K562 (cell line): Measurements from ENCODE around the gene KBTBD2. TPM values are rescaled to one million over a fixed set of nuclear protein-coding genes. Genes with fewer than 3 reads are reported as not detected.

ENCODE experiments used
- CBX3 ChIP-seq, 2 experiments: IDR thresholded peaks; 1 replicate in 1 of 2; 2 replicates in 1 of 2; pipeline ENCODE4 v1.6.1; 2012; ENCODE audit warnings: inconsistent platforms in 2 of 2, low read length in 2 of 2, borderline replicate concordance in 1 of 2, control low read depth in 1 of 2
- CREM ChIP-seq: IDR thresholded peaks from 2 replicates; pipeline ENCODE4 v1.6.1; 2014; ENCODE audit warnings: antibody characterized with exemption, low read depth
- FOXJ2 ChIP-seq: fragments of 200-800 bp; sonication (Bioruptor generic); IDR thresholded peaks from 2 replicates; pipeline ENCODE4 v1.6.1; 2016; ENCODE audit warnings: missing genetic modification characterization, missing compliant biosample characterization
- FOXP1 ChIP-seq: sonication (generic); formaldehyde crosslinking; IDR thresholded peaks from 2 replicates; pipeline ENCODE4 v1.8.0; 2022; ENCODE audit warnings: mild to moderate bottlenecking, missing genetic modification reagents
- HMGN3 ChIP-seq: IDR thresholded peaks from 2 replicates; pipeline ENCODE4 v1.6.1; 2011; ENCODE audit warnings: borderline replicate concordance, low read depth, mild to moderate bottlenecking, mixed read lengths, low read length; ENCODE audit not compliant: insufficient read length; ENCODE audit errors: extremely low read depth
- MBD2 ChIP-seq: sonication (generic); IDR thresholded peaks from 2 replicates; pipeline ENCODE4 v1.6.1; 2016; ENCODE audit warnings: low read depth, borderline replicate concordance
- MYBL2 ChIP-seq, 2 experiments: fragments of 450-650 bp in 1 of 2; sonication (generic) in 1 of 2; formaldehyde crosslinking in 1 of 2; IDR thresholded peaks; 2 replicates each; pipeline versions ENCODE4 v1.6.1 to v1.8.1; 2017 to 2022; ENCODE audit warnings: borderline replicate concordance in 1 of 2, inconsistent platforms in 1 of 2, low read depth in 1 of 2, mild to moderate bottlenecking in 1 of 2, missing genetic modification reagents in 1 of 2, moderate library complexity in 1 of 2
- NR3C1 ChIP-seq: sonication (generic); formaldehyde crosslinking; IDR thresholded peaks from 2 replicates; pipeline ENCODE4 v1.8.1; 2022; ENCODE audit warnings: missing genetic modification reagents
- POLR2AphosphoS2 ChIP-seq: IDR thresholded peaks from 2 replicates; pipeline ENCODE4 v1.6.1; 2012; ENCODE audit warnings: low read length, improper control_type of control experiment
- POLR2G ChIP-seq: fragments of 200-400 bp; formaldehyde crosslinking; IDR thresholded peaks from 2 replicates; pipeline ENCODE4 v1.6.1; 2017; ENCODE audit warnings: low read depth, mild to moderate bottlenecking, antibody characterized with exemption, low read length, moderate library complexity
- PTBP1 ChIP-seq: fragments of 200-400 bp; formaldehyde crosslinking; IDR thresholded peaks from 2 replicates; pipeline ENCODE4 v1.6.1; 2017; ENCODE audit warnings: low read depth, low read length
- SETDB1 ChIP-seq: IDR thresholded peaks from one replicate; pipeline ENCODE4 v1.6.1; 2012; ENCODE audit warnings: low read length, control low read depth, inconsistent platforms
- SMAD4 ChIP-seq: fragments of 250-450 bp; sonication (Bioruptor Pico); conservative IDR thresholded peaks from 2 replicates; pipeline ENCODE4 v1.8.0; 2021; ENCODE audit warnings: inconsistent platforms, mild to moderate bottlenecking, moderate library complexity
- TEAD1 ChIP-seq, 2 experiments: fragments of 450-650 bp in 1 of 2; sonication (generic) in 1 of 2; formaldehyde crosslinking; IDR thresholded peaks; 2 replicates each; pipeline versions ENCODE4 v1.4.0 to v1.8.0; 2020 to 2022; ENCODE audit warnings: mild to moderate bottlenecking in 2 of 2, missing genetic modification reagents in 1 of 2
- U2AF1 ChIP-seq: fragments of 200-400 bp; formaldehyde crosslinking; optimal IDR thresholded peaks from 2 replicates; pipeline ENCODE3; 2017; ENCODE audit warnings: mild to moderate bottlenecking, low read depth, low read length, moderate library complexity
- U2AF2 ChIP-seq: fragments of 200-400 bp; formaldehyde crosslinking; optimal IDR thresholded peaks from 2 replicates; pipeline ENCODE3; 2017; ENCODE audit warnings: low read depth, mild to moderate bottlenecking, low read length
- XRCC4 ChIP-seq: IDR thresholded peaks from one replicate; pipeline ENCODE4 v1.6.1; 2011; ENCODE audit not compliant: insufficient read depth, insufficient read length; ENCODE audit errors: extremely low read depth
- ZEB2 ChIP-seq: fragments of 450-650 bp; IDR thresholded peaks from 2 replicates; pipeline ENCODE4 v1.6.1; 2016
- ZFP91 ChIP-seq: sonication (generic); formaldehyde crosslinking; IDR thresholded peaks from 2 replicates; pipeline ENCODE4 v1.8.0; 2022; ENCODE audit warnings: mild to moderate bottlenecking, missing genetic modification reagents
- ZNF124 ChIP-seq: sonication (generic); formaldehyde crosslinking; IDR thresholded peaks from 2 replicates; pipeline ENCODE4 v1.8.1; 2022; ENCODE audit warnings: missing genetic modification reagents
- ZNF696 ChIP-seq: fragments of 250-450 bp; sonication (Bioruptor Pico); conservative IDR thresholded peaks from 2 replicates; pipeline ENCODE4 v1.4.0; 2020; ENCODE audit warnings: mild to moderate bottlenecking, moderate library complexity
- ZNF699 ChIP-seq: fragments of 250-450 bp; sonication (Bioruptor Pico); IDR thresholded peaks from 2 replicates; pipeline ENCODE4 v1.8.0; 2021; ENCODE audit warnings: mild to moderate bottlenecking, moderate library complexity; ENCODE audit not compliant: insufficient replicate concordance
- ZNF76 ChIP-seq: fragments of 250-450 bp; sonication (Bioruptor Pico); IDR thresholded peaks from 2 replicates; pipeline ENCODE4 v1.4.0; 2020; ENCODE audit warnings: mild to moderate bottlenecking, moderate library complexity, borderline replicate concordance
- ZNF830 ChIP-seq: fragments of 250-450 bp; sonication (Bioruptor Pico); IDR thresholded peaks from 2 replicates; pipeline ENCODE4 v1.5.0; 2021; ENCODE audit warnings: mild to moderate bottlenecking
- polyA plus RNA-seq, 8 experiments: library from polyadenylated mRNA; depleted of rRNA in 4 of 8; stranded (reverse) in 5 of 8; unstranded in 3 of 8; fragments of >200 nt; fragmentation: Nextera tagmentation in 2 of 8; fragmentation: Illumina TruSeq in 1 of 8; extraction: Ambion mirVana in 2 of 8; extraction: Trizol in 1 of 8; gene quantifications; 2 replicates each; pipeline versions ENCODE4 v1.2.1 to v1.2.3, GENCODE V29; 2011 to 2014; ENCODE audit warnings: inconsistent platforms in 1 of 8, missing spikeins in 1 of 8
- total RNA-seq, 7 experiments: library from RNA; depleted of rRNA in 6 of 7; stranded (reverse); fragments of >200 nt in 6 of 7; fragmentation: Illumina TruSeq in 2 of 7; extraction: Trizol in 2 of 7; gene quantifications; 2 replicates each; pipeline versions ENCODE4 v1.2.1 to v1.2.3, GENCODE V29; 2011 to 2021; ENCODE audit warnings: low replicate concordance in 1 of 7
- TF ChIP-seq, protein P1 (sequence below): IDR thresholded peaks from 3 replicates; pipeline ENCODE4 v1.6.1; 2011; ENCODE audit warnings: borderline replicate concordance, mild to moderate bottlenecking, moderate library complexity; ENCODE audit not compliant: insufficient read length; ENCODE audit errors: extremely low read depth

Gene KBTBD2
- total and polyA plus RNA-seq, 9 of the 15 experiments (the other 6 are each of a cell fraction or from before 2014, with no cell fraction given) = 22.8 to 62.2 (median 30.8) TPM

DNA sequence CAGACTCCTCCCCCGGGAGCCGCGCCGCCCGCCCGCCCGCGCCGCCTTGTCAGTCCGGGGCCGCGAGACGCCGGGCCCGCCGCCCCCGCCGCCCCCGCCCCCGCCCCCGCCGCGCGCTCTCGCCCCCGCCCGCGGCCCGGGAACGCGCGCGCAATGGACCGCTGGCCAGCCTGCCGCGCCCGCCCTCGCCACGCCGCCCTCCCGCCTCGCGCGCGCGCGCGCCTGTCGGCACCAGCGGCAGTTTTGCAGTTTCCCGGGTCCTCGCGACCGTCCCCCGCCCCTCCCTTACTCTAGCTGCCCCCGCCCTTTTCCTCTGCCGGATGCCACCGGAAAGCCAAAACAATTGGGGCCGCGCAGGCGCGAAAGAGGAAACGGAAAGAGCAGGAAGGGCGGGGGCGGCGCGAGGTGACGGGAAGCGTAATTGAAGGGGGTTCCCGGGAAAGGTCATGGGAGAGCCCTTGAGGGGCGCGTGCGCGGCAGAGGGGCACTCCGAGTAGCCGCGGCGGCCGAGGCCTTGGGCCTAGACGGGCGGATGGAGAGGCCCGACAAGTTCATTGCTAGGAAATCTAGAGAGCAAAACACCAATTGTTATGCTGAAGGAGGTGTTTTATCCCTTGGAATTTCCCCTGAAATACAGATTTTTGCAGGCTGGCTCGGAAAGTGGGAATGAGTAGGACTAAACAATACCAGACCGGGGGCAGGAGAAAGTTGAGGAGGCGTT, 400 bp upstream of the KBTBD2 start (continued):
- TF ChIP-seq, protein P1, sequence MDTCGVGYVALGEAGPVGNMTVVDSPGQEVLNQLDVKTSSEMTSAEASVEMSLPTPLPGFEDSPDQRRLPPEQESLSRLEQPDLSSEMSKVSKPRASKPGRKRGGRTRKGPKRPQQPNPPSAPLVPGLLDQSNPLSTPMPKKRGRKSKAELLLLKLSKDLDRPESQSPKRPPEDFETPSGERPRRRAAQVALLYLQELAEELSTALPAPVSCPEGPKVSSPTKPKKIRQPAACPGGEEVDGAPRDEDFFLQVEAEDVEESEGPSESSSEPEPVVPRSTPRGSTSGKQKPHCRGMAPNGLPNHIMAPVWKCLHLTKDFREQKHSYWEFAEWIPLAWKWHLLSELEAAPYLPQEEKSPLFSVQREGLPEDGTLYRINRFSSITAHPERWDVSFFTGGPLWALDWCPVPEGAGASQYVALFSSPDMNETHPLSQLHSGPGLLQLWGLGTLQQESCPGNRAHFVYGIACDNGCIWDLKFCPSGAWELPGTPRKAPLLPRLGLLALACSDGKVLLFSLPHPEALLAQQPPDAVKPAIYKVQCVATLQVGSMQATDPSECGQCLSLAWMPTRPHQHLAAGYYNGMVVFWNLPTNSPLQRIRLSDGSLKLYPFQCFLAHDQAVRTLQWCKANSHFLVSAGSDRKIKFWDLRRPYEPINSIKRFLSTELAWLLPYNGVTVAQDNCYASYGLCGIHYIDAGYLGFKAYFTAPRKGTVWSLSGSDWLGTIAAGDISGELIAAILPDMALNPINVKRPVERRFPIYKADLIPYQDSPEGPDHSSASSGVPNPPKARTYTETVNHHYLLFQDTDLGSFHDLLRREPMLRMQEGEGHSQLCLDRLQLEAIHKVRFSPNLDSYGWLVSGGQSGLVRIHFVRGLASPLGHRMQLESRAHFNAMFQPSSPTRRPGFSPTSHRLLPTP = no peak
- TF ChIP-seq ZNF124 (CRISPR knock-in tag) (no peak), ZEB2 (no peak), PTBP1 (no peak), NR3C1 (CRISPR knock-in tag) (no peak), POLR2G (peak; percentile 59), SETDB1 (no peak), ZNF76 (no peak), SMAD4 (CRISPR knock-in tag) (no peak), HMGN3 (no peak), U2AF2 (no peak), FOXJ2 (tag) (peak; percentile 48; the same call in 1 of the 2 replicates), TEAD1 (CRISPR knock-in tag; IDR thresholded peaks at IDR 0.05) (0 out of 4 replicates have a peak, but pooled peaks of 1 of the 2 experiments have one; percentile 12), CREM (peak; percentile 76), FOXP1 (CRISPR knock-in tag) (no peak), MBD2 (peak; percentile 47; the same call in 1 of the 2 replicates), ZNF696 (no peak), POLR2AphosphoS2 (no peak), ZNF830 (CRISPR knock-in tag) (no peak), XRCC4 (no peak), ZNF699 (CRISPR knock-in tag) (no peak), U2AF1 (no peak), ZFP91 (CRISPR knock-in tag) (no peak), MYBL2 (IDR thresholded peaks at IDR 0.05; ENCODE audit: low read depth) (no peak), MYBL2 (CRISPR knock-in tag; IDR thresholded peaks at IDR 0.05; ENCODE audit: borderline replicate concordance) (no peak), CBX3 (IDR thresholded peaks at IDR 0.05; ENCODE audit: borderline replicate concordance in 1 of 2, low read length in 2 of 2) (peak in 1 of 2 experiments; percentile 15; a peak in 1 of 3 replicates)
